ENCODE measurements around the gene HNRNPH1.

HNRNPH1 gene

GRCh38 chr5:179621551-179622214 lies 1.8 kb downstream of the HNRNPH1 start:
- no peak for DNase-seq

GRCh38 chr5:179620703-179621350 lies 2.6 kb downstream of the HNRNPH1 start:
- peak; percentile 39 for DNase-seq

- DNase-seq: no peak
Observed at GRCh38 chr5:179620293-179620692, 3.2 kb downstream of the HNRNPH1 start.

GRCh38 chr5:179619776-179620175 lies 3.7 kb downstream of the HNRNPH1 start:
- no peak for DNase-seq

GRCh38 chr5:179618923-179619554 lies 4.4 kb downstream of the HNRNPH1 start:
- DNase-seq: no peak

- no peak for DNase-seq
Observed at GRCh38 chr5:179617930-179618329, 5.5 kb downstream of the HNRNPH1 start.

- DNase-seq: no peak
Observed at GRCh38 chr5:179616002-179616594, 7.4 kb downstream of the HNRNPH1 start.

- no peak for DNase-seq
Observed at GRCh38 chr5:179615203-179615602, 8.3 kb downstream of the HNRNPH1 start.

GRCh38 chr5:179614745-179615144 lies 8.7 kb downstream of the HNRNPH1 start:
- DNase-seq: no peak

- peak; percentile 40 for DNase-seq
Observed at GRCh38 chr5:179613460-179614071, 9.9 kb downstream of the HNRNPH1 start.

GRCh38 chr5:179612577-179613459 lies 10.7 kb downstream of the HNRNPH1 start:
- peak; percentile 53 for DNase-seq

- DNase-seq: peak; percentile 44
Observed at GRCh38 chr5:179610903-179611265, 12.6 kb downstream of the HNRNPH1 start.

GRCh38 chr5:179610109-179610902 lies 13.2 kb downstream of the HNRNPH1 start:
- peak; percentile 44 for DNase-seq

- DNase-seq: peak; percentile 41
Observed at GRCh38 chr5:179609834-179610108, 13.7 kb downstream of the HNRNPH1 start.

GRCh38 chr5:179608131-179608581 lies 15.3 kb downstream of the HNRNPH1 start:
- peak; percentile 45 for DNase-seq

- DNase-seq: peak; percentile 43
Observed at GRCh38 chr5:179607160-179607931, 16.1 kb downstream of the HNRNPH1 start.

- no peak for DNase-seq
Observed at GRCh38 chr5:179606910-179607159, 16.6 kb downstream of the HNRNPH1 start.

GRCh38 chr5:179606071-179606909 lies 17.2 kb downstream of the HNRNPH1 start:
- no peak for DNase-seq

- DNase-seq: no peak
Observed at GRCh38 chr5:179605026-179605833, 18.2 kb downstream of the HNRNPH1 start.
